Left kidney (tissue), 2 donors: ENCODE data around the gene APOA1. TPM values are rescaled to one million over a fixed set of nuclear protein-coding genes. Genes with fewer than 3 reads are reported as not detected.
"Not testable (repeated sequence)": the region's sequence is repeated elsewhere in the genome, so short reads cannot be mapped to it uniquely, and the experiment has no call there.

ENCODE experiments used
- DNase-seq: peaks from one replicate; pipeline ENCODE4 v3.0.0-alpha.2; 2013
- polyA plus RNA-seq: library from polyadenylated mRNA; unstranded; fragments of 120-200 nt; gene quantifications from one replicate; pipeline ENCODE4 v1.2.1, GENCODE V29; 2013; ENCODE audit not compliant: insufficient read length

The APOA1 gene
- polyA plus RNA-seq, 1 donor: 97.1 TPM

DNA sequence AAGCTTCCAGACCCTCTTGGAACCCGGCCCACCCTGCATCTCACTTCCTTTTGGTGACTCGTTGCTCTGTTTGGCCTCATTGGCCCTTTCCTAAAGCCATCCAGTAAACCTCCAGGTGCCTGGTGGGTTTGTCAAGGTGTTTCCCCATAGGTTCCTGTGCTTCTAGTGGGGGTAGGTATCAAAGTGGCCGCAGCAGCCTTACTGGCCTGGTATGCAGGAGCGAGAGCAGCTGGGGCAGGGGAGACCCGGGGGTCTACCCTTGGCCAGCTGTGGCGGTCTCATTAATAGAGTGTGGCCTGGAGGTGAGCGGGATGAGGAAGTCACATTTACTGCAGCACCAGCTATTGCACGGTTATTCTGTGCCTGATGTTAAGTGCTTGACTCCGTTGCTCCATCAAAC lies 18.4 kb downstream of the APOA1 start:
- DNase-seq: no peak

- DNase-seq: no peak
Measured at GRCh38 chr11:116814502-116814901, 22.9 kb downstream of the APOA1 start.

GRCh38 chr11:116813781-116814471 lies 23.5 kb downstream of the APOA1 start:
- DNase-seq: no peak

DNA sequence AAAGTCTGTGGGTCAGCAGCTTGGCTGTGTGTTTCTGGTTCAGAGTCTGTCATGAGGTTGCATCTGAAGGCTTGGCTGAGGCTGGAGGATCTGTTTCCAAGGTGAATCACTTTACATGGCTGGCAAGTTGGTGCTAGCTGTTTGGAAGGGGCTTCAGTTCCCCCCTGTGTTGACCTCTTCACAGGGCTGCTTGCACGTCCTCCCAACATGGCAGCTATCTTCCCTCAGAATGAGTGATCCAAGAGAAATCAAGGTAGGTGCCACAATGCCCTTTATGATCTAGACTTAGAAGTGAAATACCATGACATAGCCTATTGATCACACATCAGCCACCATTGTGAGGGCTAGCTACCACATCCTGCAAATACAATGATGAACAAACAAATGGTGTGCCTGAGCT lies 24.3 kb downstream of the APOA1 start:
- no peak for DNase-seq

GRCh38 chr11:116812109-116812508 lies 25.3 kb downstream of the APOA1 start:
- DNase-seq: no peak

DNA sequence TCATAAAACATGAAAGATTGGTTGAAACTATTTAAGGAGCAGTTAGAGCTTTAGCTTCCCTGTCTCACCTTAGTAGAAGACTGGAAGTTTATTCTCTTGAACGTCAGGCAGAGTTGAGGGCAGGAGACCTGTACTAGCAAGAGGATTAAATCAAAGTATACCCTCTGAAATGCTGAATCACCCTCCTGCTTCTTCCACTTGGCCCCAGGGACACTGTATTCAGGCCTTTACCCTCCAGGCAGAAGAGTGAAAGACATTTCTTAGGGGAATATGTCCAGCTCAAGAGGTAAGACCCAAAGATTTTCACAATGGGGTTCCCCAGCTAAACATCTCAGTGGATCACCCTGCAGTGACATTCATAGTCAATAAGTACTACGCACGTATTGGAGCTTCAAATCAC lies 26.2 kb downstream of the APOA1 start:
- no peak for DNase-seq

DNA sequence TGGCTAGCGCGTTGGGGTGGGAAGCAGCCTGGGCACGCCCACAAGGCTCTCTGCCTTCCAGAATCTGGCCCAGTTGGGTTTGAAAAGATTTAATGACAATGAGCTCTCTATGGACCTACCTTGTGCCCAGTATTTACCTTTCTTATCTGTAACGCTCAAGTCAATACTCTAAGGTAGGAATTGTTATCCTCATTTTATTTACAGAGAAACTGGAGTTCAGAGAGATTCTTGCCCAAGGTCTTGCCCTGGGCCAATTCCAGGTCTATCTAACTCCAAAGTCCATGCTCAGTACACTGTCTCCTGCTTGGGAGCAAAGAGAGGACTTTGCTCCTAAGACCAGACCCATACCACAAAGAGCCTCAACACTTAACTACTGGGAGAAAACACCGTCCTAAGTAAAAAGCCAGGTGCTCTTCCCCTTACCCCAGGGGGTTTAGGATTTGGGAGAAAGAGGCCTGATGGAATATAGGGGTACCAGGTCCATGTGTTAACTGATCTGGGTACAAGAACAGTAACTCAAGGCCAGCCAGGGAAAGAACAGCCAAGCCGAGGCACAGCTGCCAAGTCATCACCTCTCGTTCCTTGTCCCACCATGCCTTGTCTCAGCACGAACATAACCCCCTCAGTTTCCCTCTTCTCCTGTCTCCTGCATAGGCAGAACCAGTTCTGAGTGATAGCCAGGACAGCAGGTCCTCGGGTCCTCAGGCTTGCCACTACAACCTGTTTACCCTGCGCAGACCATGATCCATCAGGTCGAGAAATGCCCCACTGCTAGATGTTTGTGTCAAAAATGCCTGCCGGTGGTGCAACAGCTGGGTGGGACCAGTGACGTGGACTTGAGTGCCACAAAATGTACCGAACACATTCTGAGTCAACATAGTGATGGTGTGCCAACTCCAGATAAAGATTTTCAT lies 28.9 kb downstream of the APOA1 start:
- no peak for DNase-seq

DNA sequence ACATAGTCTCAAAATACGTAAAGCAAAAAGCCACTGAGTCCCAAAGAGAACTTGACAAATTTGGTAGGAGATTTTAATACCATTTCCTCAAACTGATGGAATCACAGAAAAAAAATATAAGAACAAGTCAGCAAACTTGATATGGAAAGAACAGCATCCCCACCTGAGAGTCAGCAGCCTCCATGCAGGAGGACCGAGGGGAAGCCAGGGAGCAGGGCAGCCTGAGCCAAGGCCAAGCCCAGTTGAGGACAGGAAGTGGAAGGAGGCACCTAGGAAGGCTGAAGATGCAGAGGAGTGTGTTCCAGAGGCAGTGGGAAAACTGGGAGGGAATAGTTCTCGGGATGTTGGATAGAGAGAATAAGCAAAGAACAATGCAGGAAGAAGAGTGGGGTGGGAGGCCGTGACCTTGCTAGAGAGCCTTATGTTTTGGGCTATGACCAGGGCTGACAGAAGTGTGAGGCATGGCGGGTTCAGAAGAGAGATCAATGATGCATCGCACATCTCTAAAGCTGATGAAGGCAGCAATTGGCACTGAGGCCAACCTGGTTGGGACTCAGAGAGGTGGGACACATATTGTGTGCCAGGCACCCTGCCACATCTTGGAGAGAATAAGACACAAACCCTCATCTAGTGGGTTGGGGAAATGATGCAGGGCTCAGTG lies 29.7 kb downstream of the APOA1 start:
- DNase-seq: no peak

DNA sequence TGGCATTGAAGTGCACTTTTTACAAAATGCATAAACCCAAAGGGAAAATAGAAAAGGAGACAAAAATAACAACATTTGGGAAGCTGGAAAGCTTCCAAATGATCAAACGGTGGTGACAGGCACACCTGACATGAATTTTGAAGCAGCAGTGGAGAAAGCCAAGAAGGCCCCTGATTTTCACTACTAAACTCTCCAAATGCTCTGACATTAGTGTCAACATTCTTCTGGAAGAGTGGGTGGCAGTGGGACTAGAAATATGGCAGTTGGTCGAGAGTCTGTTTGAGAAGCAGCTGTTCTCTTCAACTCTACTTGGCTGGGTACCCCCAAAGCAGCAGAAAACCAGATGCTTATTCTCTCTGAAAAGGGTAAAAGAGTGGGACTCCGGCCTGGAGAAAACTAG lies 33.4 kb downstream of the APOA1 start:
- no peak for DNase-seq

DNA sequence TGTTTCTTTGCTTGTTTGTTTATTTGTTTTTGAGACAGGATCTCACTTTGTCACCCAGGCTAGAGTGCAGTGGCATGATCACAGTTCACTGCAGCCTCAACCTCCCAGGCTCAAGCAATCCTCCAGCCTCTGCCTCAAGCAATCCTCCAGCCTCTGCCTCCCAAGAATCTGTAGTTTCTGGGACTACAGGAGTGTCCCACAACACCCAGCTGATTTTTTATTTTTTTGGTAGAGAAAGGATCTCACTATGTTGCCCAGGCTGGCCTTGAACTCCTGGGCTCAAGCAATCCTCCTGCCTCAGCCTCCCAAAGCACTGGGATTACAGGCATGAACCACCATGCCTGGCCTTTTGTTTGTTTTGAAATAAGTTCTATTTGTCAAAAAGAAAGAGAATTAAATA lies 35.8 kb downstream of the APOA1 start:
- not testable (repeated sequence) for DNase-seq

GRCh38 chr11:116800610-116801009 lies 36.8 kb downstream of the APOA1 start:
- DNase-seq: no peak

DNA sequence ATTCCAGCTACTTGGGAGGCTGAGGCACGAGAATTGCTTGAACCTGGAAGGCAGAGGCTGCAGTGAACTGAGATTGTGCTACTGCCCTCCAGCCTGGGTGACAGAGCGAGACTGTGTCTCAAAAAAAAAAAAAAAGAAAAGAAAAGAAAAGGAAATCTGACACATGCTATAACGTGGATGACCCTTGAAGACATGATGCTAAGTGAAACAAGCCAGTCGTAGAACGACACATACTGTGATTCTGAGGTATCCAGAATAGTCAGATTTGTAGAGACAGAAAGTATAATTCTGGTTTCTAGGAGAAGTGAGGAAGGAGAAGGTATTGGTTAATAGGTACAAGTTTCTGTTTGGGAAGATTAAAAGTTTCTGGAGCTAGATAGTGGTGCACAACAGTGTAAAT lies 39.1 kb downstream of the APOA1 start:
- no peak for DNase-seq

- no peak for DNase-seq
Measured at GRCh38 chr11:116797816-116798215, 39.6 kb downstream of the APOA1 start.

- no peak for DNase-seq
Measured at GRCh38 chr11:116796548-116796947, 40.9 kb downstream of the APOA1 start.

DNA sequence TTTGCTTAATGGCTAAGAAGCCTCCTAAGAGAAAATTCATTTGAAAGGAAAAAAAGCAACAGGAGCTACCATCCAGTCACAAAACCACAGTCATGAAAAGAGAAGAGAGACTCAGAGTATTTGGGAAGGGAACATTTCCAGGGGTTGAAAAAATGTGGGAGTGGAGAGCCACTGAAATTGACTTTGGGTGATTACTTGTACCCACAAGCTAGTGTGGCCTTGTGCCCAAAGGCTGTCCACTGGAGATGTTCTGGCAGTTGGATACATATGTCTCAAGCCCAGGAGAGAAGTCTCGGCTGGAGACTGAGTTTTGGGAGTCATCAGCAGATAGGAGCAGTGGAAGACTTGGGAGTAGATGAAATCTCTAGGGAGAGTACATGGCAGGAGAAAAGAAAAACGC lies 42.6 kb downstream of the APOA1 start:
- no peak for DNase-seq

DNA sequence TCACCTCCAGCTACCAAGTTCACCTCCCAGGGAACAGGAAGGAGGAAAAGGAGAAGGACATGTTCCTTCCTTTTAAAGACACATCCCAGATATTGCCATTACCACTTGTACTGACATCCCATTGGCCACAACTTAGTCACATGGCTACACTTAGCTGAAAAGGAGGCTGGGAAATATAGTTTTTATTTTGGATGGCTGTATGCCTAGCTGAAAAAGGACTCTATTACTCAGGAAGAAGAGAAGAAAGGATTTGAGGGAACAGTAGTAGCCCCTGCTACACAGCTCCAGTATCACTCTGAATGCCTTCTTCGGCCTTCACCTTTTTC lies 43.7 kb downstream of the APOA1 start:
- DNase-seq: no peak

DNA sequence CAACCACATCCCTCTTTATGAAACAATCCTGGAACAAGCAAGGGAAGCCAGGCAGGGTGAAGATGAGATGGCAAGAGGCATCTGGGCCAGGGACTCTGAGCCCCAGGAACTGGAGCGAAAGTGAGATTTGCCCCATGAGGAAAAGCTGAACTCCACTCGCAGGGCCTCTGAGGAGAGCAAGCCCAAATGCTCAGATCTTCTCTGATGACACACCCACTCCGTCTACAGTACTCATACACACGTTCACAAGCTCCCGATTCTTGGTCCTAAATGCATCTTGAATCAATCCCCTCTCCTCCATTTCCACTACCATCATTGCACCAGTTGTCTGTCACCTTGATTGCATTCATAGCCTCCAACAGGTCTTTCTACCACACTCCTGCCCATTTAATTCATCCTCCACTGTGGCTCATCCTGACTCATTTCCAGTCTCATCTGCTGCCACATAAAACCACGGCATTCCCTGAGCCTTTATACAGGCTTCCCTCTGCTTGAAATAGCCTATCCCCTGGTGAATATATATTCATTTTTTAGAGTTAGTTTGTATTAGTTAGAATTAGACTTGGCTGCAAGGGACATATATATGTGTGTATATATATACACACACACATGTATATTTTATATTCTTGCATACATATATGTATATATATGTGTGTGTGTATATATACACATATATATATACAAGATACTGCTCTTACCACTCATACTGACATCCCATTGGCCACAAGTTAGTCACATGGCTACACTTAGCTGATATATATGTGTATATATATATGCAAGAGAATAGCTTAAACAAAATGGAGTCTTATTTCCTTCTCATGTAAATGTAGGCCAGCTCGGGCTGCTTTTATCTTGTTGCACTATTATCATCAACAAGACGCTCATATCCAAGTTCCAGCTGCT lies 44.3 kb downstream of the APOA1 start:
- DNase-seq: no peak

GRCh38 chr11:116792144-116792868 lies 45.1 kb downstream of the APOA1 start:
- DNase-seq: no peak

DNA sequence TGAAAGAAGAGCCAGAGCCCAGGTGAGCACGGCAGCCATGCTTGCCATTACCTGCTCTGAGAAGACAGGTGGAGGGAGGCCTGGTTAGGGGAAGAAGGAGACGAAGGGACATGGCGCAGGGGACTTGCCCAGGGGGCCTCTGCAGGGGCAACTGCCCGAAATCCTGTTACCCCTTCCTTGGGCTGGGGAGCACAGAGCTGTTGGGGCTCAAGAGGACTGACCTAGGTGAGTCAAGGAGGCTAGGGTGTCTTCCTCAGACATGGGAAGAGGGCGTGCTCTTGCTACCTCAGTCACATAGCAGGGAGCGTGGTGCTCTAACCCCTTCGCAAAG lies 45.6 kb downstream of the APOA1 start, which contains the start of gene APOA5:
Gene APOA5, minus strand, starts transcription at position 67 of the 331 bp plus-strand sequence. Its CDS starts 19 bp downstream, at position 48.
- DNase-seq: no peak

DNA sequence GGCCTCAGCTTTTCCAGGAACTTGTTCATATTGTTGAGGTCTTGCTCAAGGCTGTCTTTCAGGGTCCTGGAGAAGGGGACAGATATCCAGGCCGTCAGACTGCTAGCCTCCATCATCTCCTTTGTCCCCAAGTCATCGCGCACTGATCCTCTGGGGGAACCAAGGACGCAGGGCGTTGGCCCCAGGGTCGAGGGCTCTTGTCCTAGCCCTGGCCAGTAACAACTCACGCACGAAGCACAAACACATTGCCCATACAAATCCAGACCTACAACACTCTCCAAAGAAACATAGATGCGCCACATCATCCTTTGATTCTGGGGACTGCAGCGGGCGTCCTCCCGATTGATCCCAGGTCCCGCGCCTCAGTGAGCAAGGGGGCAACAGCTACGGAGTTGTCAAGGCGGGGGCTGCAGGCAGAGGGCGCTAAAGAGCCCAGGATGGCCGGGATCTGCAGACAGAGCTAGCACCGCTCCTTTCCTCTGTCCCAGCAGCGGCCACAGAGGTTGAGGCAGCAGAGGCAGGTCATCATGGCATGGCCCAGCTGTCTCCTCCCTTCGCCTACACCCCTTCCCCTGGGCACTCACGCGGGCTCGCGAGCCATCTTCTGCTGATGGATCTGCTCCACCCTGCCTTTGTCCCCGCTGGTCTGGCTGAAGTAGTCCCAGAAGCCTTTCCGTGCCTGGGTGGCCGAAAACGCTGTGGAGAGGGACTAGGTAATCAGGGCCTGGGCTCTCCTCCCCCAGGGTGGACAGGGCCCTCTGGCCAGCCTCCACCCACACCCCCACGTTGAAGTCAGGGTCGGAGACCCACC lies 46.2 kb downstream of the APOA1 start:
- DNase-seq: peak; percentile 69
